ENCODE measurements around the gene FBXO11.

The FBXO11 gene

GRCh38 chr2:47783486-47784351, 122.6 kb downstream of the FBXO11 start:
- peak; percentile 64 for DNase-seq (ENCODE audit: low read depth)

DNA sequence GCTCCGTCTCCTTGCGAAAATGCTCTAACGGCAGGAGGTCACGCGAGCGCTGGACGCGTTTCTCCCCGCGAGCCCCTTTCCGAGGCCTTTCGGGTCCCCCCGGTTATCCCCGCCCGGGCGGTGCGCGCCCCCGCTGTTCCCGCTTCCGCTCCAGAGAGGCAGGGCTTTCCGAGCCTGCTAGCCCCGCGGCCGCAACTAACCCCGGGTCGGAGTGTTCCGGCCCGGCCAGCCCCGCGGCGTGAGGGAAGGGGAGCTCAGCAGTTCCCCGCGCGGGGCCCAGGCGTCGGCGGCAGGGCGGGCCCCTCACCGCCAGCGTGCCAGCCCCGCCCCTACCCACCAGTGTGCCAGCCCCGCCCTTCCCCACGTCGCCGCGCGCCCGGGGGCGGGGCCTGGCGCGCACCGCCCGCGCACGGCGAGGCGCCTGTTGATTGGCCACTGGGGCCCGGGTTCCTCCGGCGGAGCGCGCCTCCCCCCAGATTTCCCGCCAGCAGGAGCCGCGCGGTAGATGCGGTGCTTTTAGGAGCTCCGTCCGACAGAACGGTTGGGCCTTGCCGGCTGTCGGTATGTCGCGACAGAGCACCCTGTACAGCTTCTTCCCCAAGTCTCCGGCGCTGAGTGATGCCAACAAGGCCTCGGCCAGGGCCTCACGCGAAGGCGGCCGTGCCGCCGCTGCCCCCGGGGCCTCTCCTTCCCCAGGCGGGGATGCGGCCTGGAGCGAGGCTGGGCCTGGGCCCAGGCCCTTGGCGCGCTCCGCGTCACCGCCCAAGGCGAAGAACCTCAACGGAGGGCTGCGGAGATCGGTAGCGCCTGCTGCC, 123.4 kb downstream of the FBXO11 start, which contains the start of gene MSH6:
TSS of gene MSH6 (plus strand) at position 475 of the 815 bp plus-strand sequence. CDS start at position 564, 89 bp downstream.
- DNase-seq (ENCODE audit: low read depth): peak; percentile 89

DNA sequence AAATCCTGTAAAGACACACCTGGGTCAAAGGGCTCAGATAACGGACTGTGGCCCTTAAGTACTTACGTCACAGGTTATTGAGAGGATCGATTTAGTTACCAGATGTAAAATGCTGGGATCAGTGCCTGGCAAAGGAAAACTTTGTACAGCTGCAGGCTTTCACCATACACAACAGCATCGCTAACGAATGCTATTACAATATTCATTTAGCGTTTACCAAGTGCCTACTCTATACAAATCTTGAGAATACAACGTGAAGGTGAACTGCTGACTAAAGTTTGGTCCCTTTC, 124.0 kb downstream of the FBXO11 start:
- DNase-seq (ENCODE audit: low read depth): no peak

GRCh38 chr2:47779426-47779790, 126.9 kb downstream of the FBXO11 start:
- DNase-seq (ENCODE audit: low read depth): no peak

GRCh38 chr2:47778698-47779425, 127.4 kb downstream of the FBXO11 start:
- DNase-seq (ENCODE audit: low read depth): no peak

- DNase-seq (ENCODE audit: low read depth): no peak
Observed at GRCh38 chr2:47777277-47777937, 128.9 kb downstream of the FBXO11 start.

- DNase-seq (ENCODE audit: low read depth): no peak
Observed at GRCh38 chr2:47774567-47774966, 131.7 kb downstream of the FBXO11 start.

DNA sequence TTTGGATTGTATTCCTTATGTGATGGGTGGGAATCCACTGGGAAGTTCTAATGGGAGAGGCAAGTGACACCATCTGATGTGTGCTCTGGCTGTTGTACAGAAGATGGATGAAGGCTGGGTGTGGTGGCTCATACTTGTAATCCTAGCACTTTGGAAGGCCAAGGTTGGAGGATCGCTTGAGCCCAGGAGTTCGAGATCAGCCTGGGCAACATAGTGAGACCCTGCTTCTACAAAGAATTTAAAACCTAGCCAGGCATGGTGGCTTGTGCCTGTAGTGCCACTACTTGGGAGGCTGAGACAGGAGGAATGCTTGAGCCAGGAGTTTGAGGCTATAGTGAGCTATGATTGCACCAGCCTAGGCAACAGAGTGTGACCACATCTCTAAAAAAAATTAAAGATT, 134.0 kb downstream of the FBXO11 start:
- DNase-seq (ENCODE audit: low read depth): no peak

DNA sequence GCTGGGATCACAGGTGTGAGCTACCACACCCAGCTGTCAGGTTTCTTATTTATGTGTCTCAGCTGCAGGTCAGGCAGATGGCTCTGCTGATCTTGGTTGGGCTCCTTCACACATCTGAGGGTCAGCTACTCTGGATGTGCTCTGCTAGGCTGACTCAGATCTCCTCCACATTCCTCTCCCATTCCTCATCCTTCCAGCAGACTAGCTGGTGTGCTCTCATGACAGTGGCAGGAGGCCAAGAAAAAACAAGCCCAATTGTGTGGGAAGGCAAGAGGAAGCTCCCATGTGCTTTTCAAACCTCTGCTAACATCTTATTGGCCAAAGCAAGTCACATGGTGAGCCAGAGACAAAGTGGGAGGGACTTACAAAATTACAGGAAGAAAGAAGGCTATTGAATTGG, 135.1 kb downstream of the FBXO11 start:
- peak; percentile 95 for DNase-seq (ENCODE audit: low read depth)

DNA sequence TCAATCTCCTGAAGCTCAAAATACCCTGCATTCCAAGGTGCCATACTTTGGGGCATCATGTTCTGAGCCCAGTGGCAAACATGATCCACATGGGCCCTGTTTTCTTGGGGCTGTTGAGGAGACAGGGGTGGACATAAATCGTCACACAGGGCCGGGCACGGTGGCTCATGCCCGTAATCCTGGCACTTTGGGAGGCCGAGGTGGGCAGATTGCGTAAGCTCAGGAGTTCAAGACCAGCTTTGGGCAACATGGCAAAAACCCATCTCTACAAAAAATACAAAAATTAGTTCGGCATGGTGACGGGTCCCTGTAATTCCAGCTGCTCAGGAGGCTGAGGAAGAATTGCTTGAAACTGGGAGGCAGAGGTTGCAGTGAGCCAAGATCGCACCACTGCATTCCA, 137.0 kb downstream of the FBXO11 start:
- DNase-seq (ENCODE audit: low read depth): no peak

GRCh38 chr2:47767880-47768609, 138.3 kb downstream of the FBXO11 start:
- peak; percentile 46 for DNase-seq (ENCODE audit: low read depth)

- no peak for DNase-seq (ENCODE audit: low read depth)
Observed at GRCh38 chr2:47767497-47767844, 138.8 kb downstream of the FBXO11 start.

DNA sequence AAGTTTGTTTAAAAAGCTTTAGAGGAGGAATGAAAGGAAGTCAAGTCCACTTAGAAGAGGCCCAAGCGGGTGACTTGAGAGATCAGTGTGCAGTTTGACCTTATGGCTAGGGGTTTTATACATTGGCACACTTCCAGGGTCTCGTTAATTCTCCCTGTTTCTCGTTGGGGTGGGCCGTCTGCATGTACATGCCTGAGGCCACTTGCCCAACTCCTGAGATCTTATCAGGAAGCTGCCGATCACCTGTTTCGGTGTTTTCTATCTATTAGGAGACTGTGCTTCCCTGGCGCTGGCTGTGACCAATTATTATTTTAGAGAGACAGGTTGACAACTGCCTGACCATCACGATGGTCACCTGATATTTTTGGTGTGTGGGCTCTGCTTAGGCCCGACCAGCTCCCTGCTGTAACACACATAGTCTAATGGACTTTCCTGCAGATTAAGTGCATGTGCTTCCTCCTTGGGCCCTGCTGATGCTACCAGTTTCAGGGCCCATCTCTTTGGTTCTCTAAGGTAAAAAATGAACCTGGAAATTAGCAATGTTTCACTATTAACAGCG, 154.4 kb downstream of the FBXO11 start:
- no peak for DNase-seq (ENCODE audit: low read depth)

DNA sequence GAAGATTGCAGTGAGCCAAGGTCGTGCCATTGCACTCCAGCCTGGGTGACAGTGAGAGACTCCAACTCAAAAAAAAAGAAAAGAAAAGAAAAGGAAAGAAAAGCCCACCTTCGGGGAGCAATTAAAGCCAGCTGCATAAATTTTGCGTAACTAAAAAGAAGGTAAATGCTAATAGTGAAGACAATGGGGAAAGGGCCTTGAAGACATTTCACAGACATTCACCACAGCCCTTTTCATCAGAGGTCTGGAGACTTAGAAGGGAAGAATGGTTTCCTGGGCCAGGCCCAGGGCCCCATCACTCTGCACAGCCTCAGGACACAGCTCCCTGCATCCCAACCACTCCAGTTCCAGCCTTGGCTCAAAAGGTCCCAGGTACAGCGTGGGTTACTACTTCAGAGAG, 158.4 kb downstream of the FBXO11 start:
- no peak for DNase-seq (ENCODE audit: low read depth)

- DNase-seq (ENCODE audit: low read depth): no peak
Observed at GRCh38 chr2:47744074-47744473, 162.2 kb downstream of the FBXO11 start.

GRCh38 chr2:47741637-47742036, 164.7 kb downstream of the FBXO11 start:
- DNase-seq (ENCODE audit: low read depth): no peak

DNA sequence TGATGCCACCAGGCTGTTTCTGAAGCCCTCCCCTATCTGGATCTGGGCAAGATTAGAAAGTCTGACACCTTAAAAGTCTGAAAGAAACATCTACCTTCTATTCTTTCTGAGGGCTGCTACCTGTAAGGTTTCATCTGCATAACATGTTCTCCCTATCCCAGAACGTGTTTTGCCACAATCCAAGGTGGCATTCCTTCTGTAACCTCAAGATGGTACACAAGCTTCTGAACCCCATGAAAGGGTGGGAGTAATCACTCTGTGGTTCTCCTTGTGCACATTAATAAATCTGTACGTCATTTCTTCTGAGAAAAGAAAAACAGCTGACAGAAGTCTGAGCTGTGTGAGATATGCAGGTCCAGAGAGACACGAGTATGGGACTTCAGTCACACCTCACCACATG, 165.2 kb downstream of the FBXO11 start:
- no peak for DNase-seq (ENCODE audit: low read depth)
